HG03432 (cell line): ENCODE measurements around the gene UBE2J1.

Experiments used
- ATAC-seq: cut with Tn5 transposase; IDR thresholded peaks from one replicate; pipeline ENCODE4 v1.9.1; 2021; ENCODE audit warnings: mild to moderate bottlenecking, moderate library complexity; ENCODE audit not compliant: unreplicated experiment

UBE2J1 gene

GRCh38 chr6:89291256-89291819 is 61.2 kb downstream of the UBE2J1 start:
- no peak for ATAC-seq

DNA sequence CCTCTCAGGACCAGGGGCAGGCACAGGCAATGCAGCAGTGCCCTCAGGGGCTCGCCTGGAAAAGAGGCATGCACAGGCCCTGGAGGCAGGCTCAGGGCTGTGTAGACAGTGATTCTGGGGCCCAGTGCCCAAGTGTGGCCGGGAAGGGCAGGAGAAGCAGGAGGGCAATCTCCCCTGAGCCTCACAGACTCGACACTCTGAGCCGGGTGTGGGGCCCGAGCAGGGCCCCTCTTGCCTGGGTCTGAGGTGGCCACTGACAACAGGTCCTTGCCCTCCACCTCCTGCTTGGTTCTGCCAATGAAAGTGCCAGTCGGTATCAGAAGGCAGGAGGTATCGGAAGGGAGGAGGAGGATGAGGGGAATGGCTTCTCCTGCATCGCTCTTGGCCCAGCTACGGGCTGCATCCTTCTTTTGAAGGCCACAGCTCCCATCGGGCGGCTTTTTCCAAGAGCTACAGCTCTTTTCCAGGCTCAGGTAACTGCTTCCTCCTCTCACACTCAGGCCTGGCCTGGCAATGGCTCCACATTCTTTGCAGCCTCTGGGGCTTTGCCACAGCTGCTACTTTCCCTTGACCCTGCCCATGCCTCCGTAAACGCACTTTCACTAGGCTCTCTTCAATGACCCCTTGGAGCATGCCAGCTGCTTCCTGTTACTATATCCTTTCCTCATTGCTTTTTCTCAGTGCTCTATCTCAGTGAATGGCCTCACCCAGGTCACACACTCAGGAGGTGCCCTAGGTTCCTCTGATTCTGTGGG is 61.9 kb downstream of the UBE2J1 start:
- ATAC-seq: no peak

DNA sequence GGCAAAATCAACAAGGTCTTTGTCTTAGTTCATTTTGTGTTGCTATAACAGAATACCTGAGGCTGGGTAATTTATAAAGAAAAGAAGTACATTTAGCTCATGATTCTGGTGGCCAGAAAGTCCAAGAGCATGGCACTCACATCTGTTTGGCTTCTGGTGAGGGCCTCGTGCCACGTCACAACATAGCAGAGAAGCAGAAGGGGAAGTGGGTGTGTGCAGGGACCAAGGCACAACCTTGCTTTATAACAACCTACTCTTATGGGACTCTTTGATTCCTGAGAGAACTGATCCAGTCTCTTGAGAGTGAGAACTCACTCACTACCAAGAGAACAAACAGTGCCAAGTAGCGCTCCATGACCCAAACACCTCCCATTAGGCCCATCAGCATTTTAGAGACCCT is 62.8 kb downstream of the UBE2J1 start:
- no peak for ATAC-seq

DNA sequence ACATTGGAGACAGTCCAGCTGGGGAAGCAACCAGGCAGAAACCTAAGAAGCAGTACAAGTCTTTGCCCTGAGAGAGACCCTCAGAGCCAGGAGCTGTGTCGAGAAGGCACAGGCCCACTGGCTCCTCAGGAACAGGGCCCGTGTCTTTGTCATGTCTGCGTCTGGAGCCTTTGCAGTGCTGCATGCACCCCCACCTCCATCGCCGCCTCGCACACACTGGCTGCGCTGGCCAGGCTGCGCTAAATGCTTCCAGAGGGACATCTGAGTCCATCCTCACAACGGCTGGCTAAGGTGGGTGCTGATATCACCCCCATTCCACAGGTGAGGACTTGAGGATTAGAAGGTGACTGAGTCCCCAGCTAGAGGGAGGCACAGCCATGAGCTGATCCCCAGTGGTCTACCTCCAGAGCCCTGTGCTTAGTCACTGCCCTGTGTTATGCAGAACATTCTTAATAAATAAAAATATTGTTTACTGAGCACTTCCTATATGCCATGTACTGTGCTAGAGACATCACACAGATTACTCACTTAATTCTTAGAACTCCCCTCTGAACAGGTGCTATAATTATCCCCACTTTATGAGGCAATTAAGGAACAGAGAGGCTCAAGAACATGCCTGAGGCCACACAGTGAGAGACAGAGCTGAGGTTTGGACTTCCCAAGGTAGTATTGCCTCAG is 65.0 kb downstream of the UBE2J1 start:
- no peak for ATAC-seq

DNA sequence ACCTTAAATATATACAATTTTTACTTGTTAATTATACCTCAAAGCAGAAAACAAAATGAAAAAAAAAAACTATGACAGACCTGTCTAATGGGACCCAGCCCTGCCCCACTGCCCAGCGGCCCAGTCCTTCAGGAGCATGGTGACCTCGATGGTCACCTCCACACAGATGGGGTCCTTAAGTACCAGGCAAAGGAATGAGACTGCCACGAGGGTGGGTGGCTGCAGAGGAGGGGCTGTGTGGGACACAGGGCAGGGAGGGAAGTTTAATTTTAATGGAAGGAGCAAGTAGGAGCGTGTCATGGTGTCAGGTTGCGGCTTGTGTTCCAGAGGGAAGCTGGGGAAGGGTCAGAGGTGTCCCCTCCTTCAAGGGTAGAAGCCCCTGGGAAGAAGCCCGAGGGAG is 66.0 kb downstream of the UBE2J1 start:
- ATAC-seq: no peak

DNA sequence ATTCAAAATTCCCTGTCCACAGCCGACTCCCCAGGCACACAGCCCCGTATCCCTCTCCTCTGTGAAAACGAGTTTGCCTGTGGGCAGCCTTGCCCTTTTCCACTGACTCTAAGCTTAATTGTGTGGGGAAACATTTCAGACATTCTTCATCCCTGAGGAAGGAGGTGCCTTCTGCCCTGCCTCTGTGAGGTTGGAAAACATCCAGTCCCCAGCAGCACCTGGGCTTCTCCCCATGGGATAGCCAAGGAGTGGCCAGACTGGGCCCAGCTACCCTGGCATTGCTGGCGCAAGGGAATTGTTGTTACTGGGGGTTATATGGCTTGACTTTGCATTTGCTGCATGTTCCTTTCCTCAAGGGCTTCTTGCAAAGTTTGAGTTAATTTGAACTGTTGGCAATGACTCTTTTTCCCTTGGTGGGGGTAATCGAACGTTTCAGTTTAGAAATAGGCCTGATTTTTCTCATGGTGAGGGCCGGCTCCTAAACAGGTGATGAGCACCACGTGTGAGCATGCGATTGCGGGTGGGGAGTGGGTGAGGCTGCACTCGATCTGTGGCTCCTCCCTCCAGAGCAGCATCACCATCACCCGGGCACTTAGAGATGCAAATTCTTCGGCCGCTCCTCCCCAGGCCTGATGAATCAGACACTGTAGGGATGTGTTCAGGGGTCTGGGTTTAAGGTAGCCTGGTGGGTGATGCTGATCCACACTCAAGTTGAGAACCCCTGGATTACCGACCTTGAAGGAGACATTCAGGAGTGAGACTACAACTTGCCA is 67.4 kb downstream of the UBE2J1 start:
- no peak for ATAC-seq

DNA sequence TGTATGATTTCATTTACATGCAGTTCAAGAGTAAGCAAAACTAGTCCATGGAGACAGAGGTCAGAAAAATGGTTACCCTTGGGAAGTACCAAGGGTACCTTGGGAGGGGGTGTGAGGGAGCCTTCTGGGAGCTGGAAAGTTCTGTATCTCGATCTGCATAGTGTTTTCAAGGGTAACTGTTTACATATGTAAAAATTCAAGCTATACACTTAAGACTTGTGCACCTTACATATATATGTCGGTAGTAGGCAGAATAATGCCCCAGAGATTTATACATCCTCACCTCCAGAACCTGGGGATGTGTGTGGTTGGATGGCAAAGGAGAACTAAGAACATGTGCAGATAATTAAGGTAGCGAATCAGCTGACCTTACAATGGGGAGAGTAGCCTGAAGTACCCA is 68.4 kb downstream of the UBE2J1 start:
- no peak for ATAC-seq

- ATAC-seq: no peak
Measured at GRCh38 chr6:89282749-89283148, 69.8 kb downstream of the UBE2J1 start.

- peak; percentile 99 for ATAC-seq
Measured at GRCh38 chr6:89281779-89282246, 70.7 kb downstream of the UBE2J1 start.

DNA sequence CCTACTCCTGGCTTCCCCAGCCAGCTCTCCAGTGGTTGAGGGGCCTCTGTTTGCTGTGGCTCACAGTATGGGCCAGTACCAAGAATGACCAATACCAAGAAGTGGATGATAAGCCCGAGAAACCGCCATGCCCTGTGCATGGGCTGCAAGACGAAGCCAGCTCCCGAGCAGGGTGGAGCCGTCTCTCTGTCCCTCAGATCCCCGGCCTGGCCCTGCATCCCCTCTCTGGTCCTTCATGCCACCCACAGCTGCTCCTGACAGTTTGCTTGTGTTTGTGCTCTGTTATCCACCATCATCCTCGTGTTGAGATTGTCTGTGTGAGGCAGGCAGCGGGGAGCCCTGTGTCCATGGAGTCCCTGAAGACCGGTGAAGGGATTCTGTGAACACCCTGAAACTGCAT is 73.6 kb downstream of the UBE2J1 start:
- ATAC-seq: no peak
